Measurements from ENCODE around the gene FAM177A1.

The FAM177A1 gene

GRCh38 chr14:35122696-35123387, 76.8 kb downstream of the FAM177A1 start:
- peak; percentile 38 for FAIRE-seq
- DNase-seq (ENCODE audit: insufficient read length, low spot score): no peak
- no peak for TF ChIP-seq POLR2A (IDR thresholded peaks at IDR 0.05; ENCODE audit: low read depth, low read length)

GRCh38 chr14:35123388-35123703, 77.3 kb downstream of the FAM177A1 start:
- no peak for DNase-seq (ENCODE audit: insufficient read length, low spot score)
- TF ChIP-seq POLR2A (IDR thresholded peaks at IDR 0.05; ENCODE audit: low read depth, low read length): no peak
- FAIRE-seq: no peak

GRCh38 chr14:35124127-35124526, 78.1 kb downstream of the FAM177A1 start:
- FAIRE-seq: no peak
- DNase-seq (ENCODE audit: insufficient read length, low spot score): no peak
- TF ChIP-seq POLR2A (IDR thresholded peaks at IDR 0.05; ENCODE audit: low read depth, low read length): no peak

All from H54 (cell line).